HG03025 (cell line): Measurements from ENCODE around the gene LRP1B.

ENCODE experiments used
- ATAC-seq: cut with Tn5 transposase; IDR thresholded peaks from one replicate; pipeline ENCODE4 v1.9.1; 2021; ENCODE audit warnings: mild to moderate bottlenecking, moderate library complexity; ENCODE audit not compliant: unreplicated experiment, low FRiP score

The LRP1B gene

DNA sequence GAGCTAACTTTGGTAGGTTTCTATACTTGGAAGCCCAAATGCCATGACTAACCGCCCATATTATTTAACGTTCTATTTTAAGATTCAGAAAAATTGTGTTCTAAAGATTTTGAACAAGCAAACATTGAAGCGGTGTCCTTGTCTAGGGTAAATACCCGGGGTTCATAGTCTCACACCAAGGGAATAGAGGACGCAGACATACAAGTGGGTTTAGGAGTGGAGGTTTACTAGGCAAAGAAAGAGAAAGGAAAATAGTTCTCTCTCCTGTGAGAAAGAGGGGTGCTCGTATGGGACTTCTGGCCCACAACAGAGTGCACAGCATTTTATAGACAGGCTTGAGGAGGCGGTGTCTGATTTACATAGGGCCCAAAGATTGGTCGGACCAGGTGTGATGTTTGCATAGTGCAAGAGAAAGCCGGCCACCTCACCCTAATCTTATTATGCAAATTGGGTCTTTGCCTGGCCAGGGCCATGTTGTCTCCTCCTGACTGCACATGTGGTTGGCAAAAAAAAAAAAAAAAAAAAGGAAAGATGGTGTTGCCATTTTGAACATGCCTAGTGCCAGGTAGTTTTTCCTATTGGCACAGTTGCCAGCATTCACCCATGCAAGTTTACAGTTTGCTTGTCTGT lies 1062.6 kb downstream of the LRP1B start:
- ATAC-seq = no peak

DNA sequence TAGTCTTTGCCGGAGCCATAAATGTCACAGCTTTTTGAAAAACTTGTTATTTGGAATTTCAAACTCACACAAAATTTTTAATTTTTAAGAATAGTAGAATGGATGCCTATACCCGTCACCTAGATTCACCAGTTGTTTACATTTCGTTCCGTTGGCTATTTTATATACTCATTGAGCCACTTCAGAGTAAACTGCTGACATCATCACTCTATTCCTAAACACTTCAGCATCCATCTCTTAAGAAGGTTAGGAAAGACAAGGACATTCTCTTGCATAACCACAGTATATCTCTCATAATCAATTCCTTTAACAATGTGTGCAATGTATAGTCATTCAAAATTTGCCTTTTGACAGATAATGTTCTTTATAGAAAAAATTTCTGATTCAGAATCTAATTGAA lies 1065.8 kb downstream of the LRP1B start:
- ATAC-seq = no peak

DNA sequence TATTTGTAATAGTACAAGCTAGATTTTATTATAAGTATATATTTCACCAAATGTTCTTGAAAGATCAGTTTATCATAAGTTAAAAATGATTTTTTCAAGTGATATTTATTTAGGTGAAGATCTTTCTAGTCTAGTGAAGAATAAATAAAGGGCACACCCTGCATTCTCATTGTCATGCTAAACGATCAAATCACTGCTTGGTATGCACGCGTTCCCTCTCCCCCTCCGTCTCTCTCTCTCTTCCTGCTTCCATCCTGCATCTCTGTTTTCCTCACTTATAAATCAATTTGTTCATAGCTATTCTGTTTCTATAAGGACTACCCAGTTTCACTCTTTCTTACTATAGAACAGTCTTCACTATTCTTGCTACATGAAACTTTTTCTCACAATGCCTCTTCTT lies 1067.4 kb downstream of the LRP1B start:
- no peak for ATAC-seq

DNA sequence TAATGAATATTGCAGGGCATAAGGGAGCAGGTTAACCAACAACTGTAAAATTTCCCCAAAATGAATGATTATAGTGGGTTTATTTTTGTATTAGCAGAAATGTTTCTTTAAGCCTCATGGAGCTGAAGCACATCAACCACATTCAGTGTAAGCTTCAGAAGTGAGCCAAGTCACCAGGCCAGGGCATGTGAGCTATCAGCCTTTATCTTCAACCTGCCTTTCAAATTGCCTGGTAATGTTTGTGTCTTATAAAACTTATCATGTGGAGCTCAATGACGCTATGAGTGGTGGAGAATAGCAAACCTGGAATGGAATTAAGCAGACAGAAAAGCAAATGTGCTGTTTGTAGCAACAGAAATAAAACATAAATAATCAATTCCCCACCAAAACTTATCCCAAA lies 1068.4 kb downstream of the LRP1B start:
- ATAC-seq = no peak

DNA sequence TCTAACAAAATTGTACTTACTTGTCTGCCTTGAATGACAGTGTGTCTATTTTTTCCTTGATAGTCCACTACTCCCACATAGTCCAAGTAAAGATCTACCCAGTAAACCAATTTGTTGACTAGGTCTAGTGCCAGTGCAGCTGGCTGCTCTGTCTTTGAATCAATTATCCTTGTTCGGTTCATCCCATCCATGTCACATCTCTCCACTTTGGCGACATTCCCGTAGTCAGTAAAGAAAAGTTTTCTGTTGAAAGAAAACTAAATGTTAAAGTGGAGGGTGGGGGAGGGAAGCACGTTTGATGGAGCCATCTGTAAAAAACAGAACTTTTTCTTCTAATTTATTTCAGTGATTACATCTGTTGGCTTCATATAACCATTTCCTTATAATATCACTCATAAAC lies 1068.8 kb downstream of the LRP1B start:
- no peak for ATAC-seq

DNA sequence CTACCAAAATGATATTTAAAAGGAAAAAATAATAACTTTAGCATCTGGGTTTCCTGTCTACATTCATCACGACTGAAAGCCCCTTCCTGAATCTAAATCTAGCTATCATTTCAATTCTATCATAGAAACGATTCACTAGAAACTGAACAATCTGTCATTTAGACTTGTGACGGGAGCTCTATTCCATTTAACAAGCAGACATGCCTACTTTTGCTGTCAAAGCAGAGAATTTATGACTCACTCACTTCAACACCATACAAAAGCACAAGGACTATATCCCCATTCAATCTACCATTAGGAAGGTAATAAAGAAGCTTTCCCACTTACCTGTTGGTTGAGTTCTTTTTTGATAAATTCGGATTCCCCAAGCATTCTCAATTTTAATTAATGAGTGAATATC lies 1072.3 kb downstream of the LRP1B start:
- ATAC-seq = no peak

DNA sequence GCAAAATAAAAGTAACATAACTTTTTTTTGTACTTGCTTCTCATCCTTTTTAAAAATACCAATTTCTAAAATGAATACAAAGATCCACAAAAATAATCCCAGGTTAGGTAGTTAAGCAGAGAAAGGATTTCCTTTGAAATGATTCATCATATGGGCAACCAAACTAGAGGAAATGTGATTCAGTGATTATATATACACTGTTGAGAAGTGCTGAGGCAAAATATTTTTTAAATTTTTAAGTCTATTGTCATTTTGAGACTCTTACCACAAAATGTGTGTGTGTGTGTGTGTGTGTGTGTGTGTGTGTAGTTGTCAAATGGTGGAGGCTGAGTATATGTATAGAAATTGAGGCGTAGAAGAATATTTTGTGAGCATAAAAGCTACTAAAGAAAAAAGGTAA lies 1075.3 kb downstream of the LRP1B start:
- ATAC-seq = no peak

DNA sequence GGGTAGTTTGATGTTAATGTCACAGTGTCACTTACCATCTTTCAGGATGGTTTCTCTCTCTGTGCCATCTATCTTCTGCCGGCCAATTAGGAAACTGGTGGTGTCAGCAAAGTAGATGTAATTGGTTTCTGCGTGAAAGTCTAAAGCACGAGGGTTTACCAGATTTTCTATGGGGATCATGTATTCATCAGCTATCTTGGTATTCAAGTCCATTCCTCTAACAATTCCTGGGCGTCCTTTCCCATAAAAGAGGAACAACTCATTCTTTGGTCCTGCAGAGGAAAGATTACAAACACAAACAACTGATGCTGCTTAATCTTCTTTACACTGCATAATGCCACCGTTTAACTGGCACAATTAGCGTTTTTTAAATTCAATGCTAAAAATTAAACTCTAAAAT lies 1081.9 kb downstream of the LRP1B start:
- ATAC-seq = no peak

DNA sequence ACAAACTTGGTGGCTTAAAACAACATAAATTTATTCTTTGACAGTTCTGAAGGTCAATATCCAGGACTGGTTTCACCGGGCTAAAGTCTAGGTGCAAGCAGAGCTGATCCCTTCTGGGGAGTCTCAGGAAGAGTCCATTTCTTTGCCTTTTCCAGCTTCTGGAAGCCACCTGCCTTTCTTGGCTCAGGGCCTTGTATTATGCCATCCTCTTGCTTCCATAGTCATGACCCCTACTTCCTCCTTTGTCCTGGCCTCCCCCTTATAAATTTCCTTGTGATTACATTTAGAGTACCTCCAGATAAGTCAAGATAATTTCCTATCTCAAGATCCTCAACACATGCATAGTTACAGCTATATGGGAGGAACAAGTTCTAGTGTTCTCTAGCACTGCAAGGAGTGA lies 1089.5 kb downstream of the LRP1B start:
- ATAC-seq = no peak

DNA sequence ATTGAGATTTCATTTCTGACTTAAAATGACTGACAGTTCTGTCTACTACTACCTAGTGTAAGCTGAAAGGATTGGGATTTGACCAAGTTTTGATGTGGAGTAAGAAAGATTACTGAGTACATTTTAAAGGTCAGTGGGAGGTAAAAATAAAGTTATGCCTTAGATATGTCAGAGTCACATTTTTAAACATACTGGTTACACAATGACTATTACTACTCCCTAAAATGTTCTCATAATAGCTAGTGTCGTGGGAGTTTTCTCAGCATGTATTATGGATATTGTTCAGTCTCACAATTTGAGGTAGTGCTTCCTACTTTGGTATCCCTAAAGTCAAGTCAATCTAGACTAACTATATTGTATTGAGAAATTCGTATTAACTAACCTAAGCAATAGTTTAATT lies 1092.5 kb downstream of the LRP1B start:
- no peak for ATAC-seq

DNA sequence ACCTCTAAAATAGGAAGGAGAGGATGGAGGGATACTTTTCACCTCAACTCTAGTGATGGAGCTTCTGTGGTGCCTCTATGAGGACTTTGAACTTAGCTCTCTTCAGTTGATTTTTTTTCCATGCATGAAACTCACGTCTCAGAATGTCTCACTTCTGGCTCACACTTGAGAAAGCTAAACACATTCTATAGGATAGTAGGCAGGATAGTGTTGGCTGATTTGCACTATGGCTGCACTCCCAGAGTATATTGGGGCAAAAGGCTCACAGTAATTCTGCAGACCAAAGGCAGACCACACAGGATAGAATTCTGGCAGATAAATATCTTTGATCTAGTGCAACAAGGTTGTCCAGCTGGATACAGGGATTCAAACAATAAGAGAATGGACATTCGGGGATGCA lies 1093.5 kb downstream of the LRP1B start:
- no peak for ATAC-seq

DNA sequence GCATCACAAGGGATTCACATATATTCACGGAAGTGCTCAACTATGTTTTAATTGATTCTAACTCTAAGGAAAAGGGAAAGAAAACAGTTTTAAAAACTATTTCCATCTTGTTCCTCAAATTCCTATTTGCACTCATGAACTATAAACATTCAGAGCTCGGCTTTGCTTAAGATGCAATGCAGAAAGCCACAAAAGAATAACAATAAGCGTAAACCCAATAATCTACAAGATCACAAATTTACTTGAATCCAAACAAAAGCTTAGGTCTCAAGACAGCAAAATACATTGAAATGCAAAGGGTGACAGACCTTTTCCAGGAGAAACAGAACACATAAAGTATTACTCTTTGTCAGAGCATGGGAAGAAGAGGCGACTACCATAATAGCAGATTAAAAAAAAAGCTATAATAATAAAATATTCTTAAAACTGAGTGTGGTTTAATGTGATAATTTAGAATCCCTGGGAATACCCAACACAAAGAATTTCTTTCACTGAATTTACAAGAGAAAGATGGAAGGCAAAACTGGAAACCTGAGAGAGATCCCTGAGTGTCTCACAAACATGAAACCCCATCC lies 1094.9 kb downstream of the LRP1B start:
- no peak for ATAC-seq

DNA sequence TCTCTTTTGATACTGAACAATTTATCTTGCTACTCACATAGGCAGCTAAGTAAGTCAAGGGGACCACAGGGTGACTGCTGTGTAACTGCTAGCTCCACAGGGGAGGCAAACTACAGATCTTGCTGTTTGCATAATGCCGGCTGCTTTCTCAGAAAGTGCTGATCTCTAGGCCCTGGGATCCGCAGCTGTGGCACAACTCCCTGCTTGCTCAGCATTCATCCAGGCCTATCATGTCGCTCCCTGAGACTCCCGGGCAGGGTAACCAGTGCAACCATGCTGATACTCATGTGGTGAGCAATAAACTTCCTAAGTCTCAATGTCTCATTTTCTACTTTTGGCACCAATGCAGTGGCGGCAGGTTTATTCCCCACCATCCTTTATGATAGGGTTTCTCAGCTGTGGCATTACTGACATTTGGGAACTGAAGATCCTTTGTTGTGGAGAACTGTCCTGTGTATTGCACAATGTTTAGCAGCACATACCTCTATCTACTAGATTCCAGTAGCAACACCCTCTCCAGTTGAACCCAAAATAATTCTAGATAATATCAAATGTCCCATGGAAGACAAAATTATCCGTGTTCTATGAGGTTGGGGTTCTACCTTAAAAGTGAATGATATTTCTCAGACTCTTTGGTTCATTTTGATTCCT lies 1101.3 kb downstream of the LRP1B start:
- no peak for ATAC-seq

DNA sequence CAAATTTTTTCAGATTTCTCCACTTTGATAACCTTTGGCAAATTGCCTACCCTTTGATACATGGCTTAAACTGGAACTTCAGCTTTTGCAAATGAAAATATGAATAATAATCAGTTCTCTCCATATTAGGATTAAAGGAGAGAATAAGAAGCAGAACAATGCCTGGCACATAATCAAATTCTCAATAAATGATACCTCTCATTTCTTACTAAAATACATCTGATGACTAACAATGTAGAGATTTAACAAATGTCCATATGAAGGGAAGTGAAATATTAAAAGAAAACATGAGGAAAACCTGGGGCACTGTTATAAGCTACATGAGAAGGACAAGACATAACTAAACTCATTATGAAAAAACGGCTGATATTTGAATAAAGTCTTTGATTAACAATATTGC lies 1103.6 kb downstream of the LRP1B start:
- ATAC-seq = no peak

DNA sequence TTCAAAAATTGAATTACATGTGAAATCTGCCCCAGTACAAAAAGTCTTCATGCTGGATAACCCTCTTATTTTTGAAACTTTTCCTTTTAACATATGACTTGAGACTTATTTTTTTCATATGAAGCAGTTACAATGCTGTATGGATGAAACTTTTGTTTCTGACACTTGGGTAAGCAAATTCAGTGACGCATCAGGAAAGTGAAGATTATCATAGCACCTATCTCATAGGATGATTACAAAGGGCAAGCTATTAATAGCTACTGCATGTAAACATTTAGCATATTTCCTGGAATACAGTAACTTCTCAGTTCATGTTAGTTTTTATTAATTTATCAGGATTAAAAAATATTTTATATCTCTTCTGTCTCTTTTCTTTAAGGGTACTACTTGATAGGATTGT lies 1109.2 kb downstream of the LRP1B start:
- no peak for ATAC-seq

DNA sequence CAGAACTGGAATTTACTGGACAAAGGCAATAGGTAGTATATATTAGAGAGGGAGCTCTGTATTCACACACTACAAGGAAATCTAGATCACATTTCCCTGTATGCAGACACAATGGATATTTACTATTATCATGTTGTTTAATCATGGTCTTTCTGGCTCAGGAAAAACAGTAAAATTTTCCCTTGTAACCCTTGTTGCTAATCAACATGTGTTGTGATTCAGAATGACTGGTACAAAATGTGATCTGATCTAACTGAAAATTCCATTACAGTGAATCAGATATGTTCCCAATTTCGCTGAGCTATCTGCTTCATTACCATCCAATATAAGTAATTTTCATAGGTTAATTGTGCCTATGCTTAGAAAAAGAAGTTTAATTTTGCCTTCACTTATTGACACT lies 1109.7 kb downstream of the LRP1B start:
- no peak for ATAC-seq

DNA sequence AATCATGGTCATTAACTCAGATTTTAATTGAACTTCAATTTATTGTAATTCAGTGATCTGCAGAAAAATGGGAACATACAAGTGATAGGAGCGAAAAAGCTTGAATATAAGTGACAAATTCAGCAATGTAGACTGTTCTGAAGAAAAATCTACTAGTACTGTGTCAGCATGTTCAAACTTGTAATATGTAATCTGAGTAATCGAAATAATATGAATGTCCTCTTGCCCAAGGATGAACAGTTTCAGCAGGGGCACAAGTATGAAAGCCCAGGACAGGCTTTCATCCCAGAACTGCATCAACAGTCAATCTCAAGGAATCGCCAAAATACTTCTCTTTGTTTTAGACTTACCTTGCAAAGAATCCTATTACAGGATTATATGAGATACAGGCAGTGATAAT lies 1110.5 kb downstream of the LRP1B start:
- ATAC-seq = no peak

DNA sequence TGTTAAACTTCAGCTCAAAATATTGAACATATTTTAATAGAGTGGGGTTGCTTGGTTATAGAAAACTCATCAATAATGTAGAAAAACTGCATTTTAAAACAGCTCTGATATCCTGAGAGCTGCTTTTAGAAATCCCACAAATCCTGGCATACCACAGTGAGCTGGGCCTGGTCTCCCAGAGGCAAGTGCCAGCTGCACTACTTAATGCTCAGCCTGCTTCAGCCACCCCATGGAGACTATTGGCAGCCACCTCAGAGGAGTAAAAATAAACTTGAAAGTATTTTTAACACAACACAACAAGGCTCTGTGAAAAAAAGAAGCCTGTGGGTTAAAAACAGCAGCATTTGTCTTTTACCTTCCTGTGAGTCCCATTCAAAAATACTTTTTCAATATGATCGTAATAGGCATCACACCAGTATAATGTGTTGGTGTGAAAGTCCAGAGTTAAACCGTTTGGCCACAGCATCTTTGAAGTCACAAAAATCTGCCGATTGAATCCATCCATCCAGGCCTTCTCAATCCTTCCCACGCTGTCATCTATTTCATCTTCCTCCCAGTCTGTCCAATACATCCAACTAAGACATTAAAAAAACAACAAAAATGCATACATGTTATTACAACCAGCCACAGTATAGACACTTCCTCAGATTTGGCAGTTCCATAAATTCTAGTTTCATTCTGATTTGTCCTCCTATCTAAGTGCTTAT lies 1115.3 kb downstream of the LRP1B start:
- no peak for ATAC-seq

DNA sequence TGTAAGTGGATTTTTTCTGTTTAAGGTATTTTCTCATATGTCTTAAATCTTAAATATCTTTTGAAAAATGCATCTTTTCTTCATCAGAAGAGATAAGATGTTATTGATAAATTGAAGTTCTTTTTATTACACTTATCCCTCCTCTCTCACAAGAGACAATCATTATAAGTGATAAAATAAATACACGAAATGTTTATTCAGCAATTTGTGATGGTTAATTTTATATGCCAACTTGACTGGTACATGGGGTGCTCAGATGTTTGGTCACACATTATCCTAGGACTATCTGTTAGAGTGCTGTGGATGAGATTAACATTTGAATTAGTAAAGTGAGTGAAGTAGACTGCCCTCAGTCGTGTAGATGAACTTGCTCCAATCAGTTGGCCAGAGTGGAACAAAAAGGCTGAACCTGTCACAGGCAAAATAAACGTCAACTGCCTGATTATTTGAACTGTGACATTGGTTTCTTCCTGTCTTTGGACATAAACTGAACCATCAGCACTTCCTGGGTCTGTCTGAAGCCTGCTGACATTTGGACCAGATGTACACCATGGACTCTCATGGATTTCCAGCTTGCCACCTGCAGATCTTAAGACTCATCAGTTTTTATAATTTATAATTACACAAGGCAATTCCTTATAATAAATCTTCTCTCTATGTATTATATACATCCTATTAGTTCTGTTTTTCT lies 1126.7 kb downstream of the LRP1B start:
- no peak for ATAC-seq

DNA sequence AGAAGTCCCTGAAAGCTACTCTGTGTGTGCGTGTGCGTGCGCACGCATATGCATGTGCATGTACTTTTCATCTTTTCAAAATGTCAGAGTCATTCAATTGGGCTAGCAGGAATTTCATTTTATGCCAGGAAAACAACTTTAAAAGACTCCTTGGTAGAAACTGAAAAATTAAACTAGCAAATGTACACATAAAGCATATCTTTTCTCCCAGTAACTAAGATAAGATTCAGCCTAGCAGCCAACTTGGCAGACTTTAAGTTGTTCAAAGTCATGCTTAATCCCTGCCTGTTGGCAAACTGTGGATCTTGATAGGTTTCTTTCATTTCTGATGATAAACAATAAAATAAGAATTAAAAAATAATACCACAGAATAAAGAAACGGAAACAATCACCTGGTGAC lies 1129.1 kb downstream of the LRP1B start:
- ATAC-seq = no peak

DNA sequence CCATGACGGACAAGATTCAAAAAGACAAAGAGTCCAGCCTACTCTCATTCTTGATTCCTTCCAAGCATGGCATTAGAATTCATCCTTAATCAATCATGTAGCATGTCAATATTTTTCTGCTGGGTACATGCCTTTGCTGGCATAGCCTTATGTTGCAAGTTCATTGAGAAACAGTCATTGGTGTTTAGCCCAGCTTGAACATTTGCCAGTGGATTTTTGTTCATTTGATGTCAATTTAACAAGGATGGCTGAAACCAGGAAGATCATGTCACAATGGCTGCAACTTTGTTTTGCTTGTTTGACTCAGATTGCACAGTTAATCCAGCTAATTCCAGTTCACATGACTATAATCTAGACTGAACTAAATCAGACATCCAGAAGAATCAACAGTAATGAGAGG lies 1132.2 kb downstream of the LRP1B start:
- ATAC-seq = no peak
